22Rv1 (cell line): ENCODE results near the gene HOXB4.

Source experiments
- H3K27ac ChIP-seq: fragments of 450-650 bp; 2 replicates; pipeline ENCODE4 v1.5.1; 2017
- CTCF ChIP-seq: fragments of 450-650 bp; IDR thresholded peaks from 2 replicates; pipeline ENCODE4 v1.5.1; 2017; ENCODE audit warnings: mild to moderate bottlenecking
- ZFX ChIP-seq: fragments of 450-650 bp; IDR thresholded peaks from 2 replicates; pipeline ENCODE4 v1.6.1; 2017; ENCODE audit warnings: antibody characterized with exemption, borderline replicate concordance

Gene HOXB4

GRCh38 chr17:48561884-48562810 is 16.0 kb downstream of the HOXB4 start:
- TF ChIP-seq CTCF (peak; percentile 21; the same call in 1 of the 2 replicates), ZFX (no peak)
- peak overlapping the region; percentile 52 for H3K27ac ChIP-seq

- H3K27ac ChIP-seq = no peak overlapping the region
- TF ChIP-seq ZFX (no peak), CTCF (no peak)
Observed at GRCh38 chr17:48559840-48560817, 18.0 kb downstream of the HOXB4 start.

GRCh38 chr17:48559122-48559839 is 18.9 kb downstream of the HOXB4 start:
- TF ChIP-seq CTCF = no peak
- TF ChIP-seq ZFX = no peak
- no peak overlapping the region for H3K27ac ChIP-seq

GRCh38 chr17:48558831-48559121 is 19.4 kb downstream of the HOXB4 start:
- TF ChIP-seq CTCF (no peak), ZFX (no peak)
- no peak overlapping the region for H3K27ac ChIP-seq

GRCh38 chr17:48558057-48558830 is 19.9 kb downstream of the HOXB4 start:
- TF ChIP-seq CTCF = no peak
- TF ChIP-seq ZFX = no peak
- no peak overlapping the region for H3K27ac ChIP-seq

- no peak overlapping the region for H3K27ac ChIP-seq
- TF ChIP-seq ZFX (no peak), CTCF (no peak)
Observed at GRCh38 chr17:48556576-48557401, 21.4 kb downstream of the HOXB4 start.
